Tibial nerve (tissue), 4 donors: ENCODE data around the gene ITGA11. TPM values are rescaled to one million over a fixed set of nuclear protein-coding genes. Genes with fewer than 3 reads are reported as not detected.

Experiments
- DNase-seq, 2 donors: peaks; one replicate each; pipeline ENCODE4 v3.0.0-alpha.2; 2019; ENCODE audit warnings: low spot score in 2 of 2
- H3K27ac ChIP-seq, 4 donors: fragments of 200-600 bp; sonication (generic) in 3 of 4; one replicate each; pipeline ENCODE4 v1.5.1; 2017 to 2019; ENCODE audit warnings: mild to moderate bottlenecking in 1 of 4
- H3K27me3 ChIP-seq, 2 donors: fragments of 200-600 bp; sonication (generic) in 1 of 2; one replicate each; pipeline versions ENCODE4 v1.5.1 to v1.6.0; 2017 to 2019
- H3K36me3 ChIP-seq, 3 donors: fragments of 200-600 bp; sonication (generic); one replicate each; pipeline ENCODE4 v1.5.1; 2018 to 2019
- H3K4me1 ChIP-seq, 4 donors: fragments of 200-600 bp; sonication (generic) in 3 of 4; one replicate each; pipeline ENCODE4 v1.5.1; 2017 to 2019
- H3K4me3 ChIP-seq, 4 donors: fragments of 200-600 bp; sonication (generic) in 3 of 4; one replicate each; pipeline ENCODE4 v1.5.1; 2017 to 2019; ENCODE audit warnings: mild to moderate bottlenecking in 1 of 4, moderate library complexity in 1 of 4
- H3K9me3 ChIP-seq, 4 donors: fragments of 200-600 bp; sonication (generic) in 3 of 4; one replicate each; pipeline ENCODE4 v1.5.1; 2017 to 2019
- CTCF ChIP-seq, 5 experiments: fragments of 200-600 bp in 3 of 5; fragments of 450-650 bp in 2 of 5; sonication (generic) in 3 of 5; IDR thresholded peaks; one replicate each; pipeline ENCODE4 v1.5.1; 2016 to 2019; ENCODE audit warnings: antibody characterized with exemption in 5 of 5, mild to moderate bottlenecking in 3 of 5, moderate library complexity in 2 of 5
- EP300 ChIP-seq, 2 donors: sonication (generic); formaldehyde crosslinking; IDR thresholded peaks; one replicate each; pipeline ENCODE4 v1.6.1; 2017; ENCODE audit warnings: antibody characterized with exemption in 2 of 2, mild to moderate bottlenecking in 1 of 2
- POLR2A ChIP-seq, 2 donors: fragments of 450-650 bp; IDR thresholded peaks; one replicate each; pipeline ENCODE4 v1.6.1; 2017; ENCODE audit warnings: antibody characterized with exemption in 2 of 2, mild to moderate bottlenecking in 2 of 2, moderate library complexity in 2 of 2
- WGBS, 2 donors: methylation state at CpG; one replicate each; pipeline ENCODE4 v1.1.5; 2018; 5-methylcytosine and 5-hydroxymethylcytosine counted together
- total RNA-seq, 4 donors: library from RNA; depleted of rRNA; stranded (reverse); fragments of >200 nt; gene quantifications; one replicate each; pipeline ENCODE4 v1.1.0, GENCODE V29; 2016

ITGA11 gene
- total RNA-seq, 4 donors from 2014 or later: 2.7 to 12.1 (median 6.9) TPM

GRCh38 chr15:68330416-68330815, 101.5 kb downstream of the ITGA11 start:
- Histone ChIP-seq H3K27me3 (no peaks in the 10 kb centered on the region), H3K36me3 (no peaks in the 10 kb centered on the region), H3K27ac (peak overlapping the region in 1 of 4 donors; percentile 23), H3K9me3 (no peaks in the 10 kb centered on the region), H3K4me1 (peaks cover 0 to 20% (median 13%) of the 10 kb centered on the region in 4 donors), H3K4me3 (no peak overlapping the region)
- no peak for DNase-seq
- no peak for TF ChIP-seq POLR2A (IDR thresholded peaks at IDR 0.05)
- TF ChIP-seq CTCF (IDR thresholded peaks at IDR 0.05): no peak
- TF ChIP-seq EP300 (IDR thresholded peaks at IDR 0.05): no peak
- 59 to 60% methylated on average over 6 of the region's 6 CpGs for WGBS, 2 donors

- Histone ChIP-seq H3K9me3 (no peaks in the 10 kb centered on the region), H3K4me1 (peaks cover 0 to 6% (median 4%) of the 10 kb centered on the region in 4 donors), H3K27me3 (no peaks in the 10 kb centered on the region), H3K4me3 (no peak overlapping the region), H3K27ac (no peak overlapping the region), H3K36me3 (no peaks in the 10 kb centered on the region)
- WGBS, 2 donors: 92 to 96% methylated on average over 3 of the region's 3 CpGs
- TF ChIP-seq POLR2A (IDR thresholded peaks at IDR 0.05): no peak
- no peak for TF ChIP-seq CTCF (IDR thresholded peaks at IDR 0.05)
- TF ChIP-seq EP300 (IDR thresholded peaks at IDR 0.05): no peak
- DNase-seq: no peak
Observed at GRCh38 chr15:68328964-68329363, 103.0 kb downstream of the ITGA11 start.

- H3K4me1 ChIP-seq: peaks cover 0 to under 1% (median under 1%) of the 10 kb centered on the region in 4 donors
- WGBS, 2 donors: 84 to 88% methylated on average over 8 of the region's 8 CpGs
- no peak for TF ChIP-seq POLR2A (IDR thresholded peaks at IDR 0.05)
- TF ChIP-seq EP300 (IDR thresholded peaks at IDR 0.05): no peak
- TF ChIP-seq CTCF (IDR thresholded peaks at IDR 0.05): no peak
- H3K36me3 ChIP-seq: no peaks in the 10 kb centered on the region
- no peak for DNase-seq
- H3K27ac ChIP-seq: no peak overlapping the region
- H3K27me3 ChIP-seq: no peaks in the 10 kb centered on the region
- no peak overlapping the region for H3K4me3 ChIP-seq
- H3K9me3 ChIP-seq: no peaks in the 10 kb centered on the region
Observed at GRCh38 chr15:68328443-68328842, 103.5 kb downstream of the ITGA11 start.

GRCh38 chr15:68326711-68327354, 105.1 kb downstream of the ITGA11 start:
- H3K4me3 ChIP-seq: no peak overlapping the region
- no peaks in the 10 kb centered on the region for H3K27me3 ChIP-seq
- TF ChIP-seq EP300 (IDR thresholded peaks at IDR 0.05): no peak
- TF ChIP-seq CTCF (IDR thresholded peaks at IDR 0.05): no peak
- TF ChIP-seq POLR2A (IDR thresholded peaks at IDR 0.05): no peak
- no peaks in the 10 kb centered on the region for H3K9me3 ChIP-seq
- H3K4me1 ChIP-seq: no peaks in the 10 kb centered on the region
- DNase-seq: no peak
- H3K36me3 ChIP-seq: no peaks in the 10 kb centered on the region
- 68 to 78% methylated on average over 7 to 11 of the region's 11 CpGs for WGBS, 2 donors
- no peak overlapping the region for H3K27ac ChIP-seq

GRCh38 chr15:68325726-68326125, 106.2 kb downstream of the ITGA11 start:
- 89 to 90% methylated on average over 4 of the region's 4 CpGs for WGBS, 2 donors
- TF ChIP-seq EP300 (IDR thresholded peaks at IDR 0.05): no peak
- TF ChIP-seq POLR2A (IDR thresholded peaks at IDR 0.05): no peak
- TF ChIP-seq CTCF (IDR thresholded peaks at IDR 0.05): no peak
- Histone ChIP-seq H3K27ac (no peak overlapping the region), H3K4me1 (no peaks in the 10 kb centered on the region), H3K27me3 (no peaks in the 10 kb centered on the region), H3K9me3 (no peaks in the 10 kb centered on the region), H3K36me3 (no peaks in the 10 kb centered on the region), H3K4me3 (no peak overlapping the region)
- DNase-seq: no peak
